ENCODE results near the gene TMEM200A.

DNA sequence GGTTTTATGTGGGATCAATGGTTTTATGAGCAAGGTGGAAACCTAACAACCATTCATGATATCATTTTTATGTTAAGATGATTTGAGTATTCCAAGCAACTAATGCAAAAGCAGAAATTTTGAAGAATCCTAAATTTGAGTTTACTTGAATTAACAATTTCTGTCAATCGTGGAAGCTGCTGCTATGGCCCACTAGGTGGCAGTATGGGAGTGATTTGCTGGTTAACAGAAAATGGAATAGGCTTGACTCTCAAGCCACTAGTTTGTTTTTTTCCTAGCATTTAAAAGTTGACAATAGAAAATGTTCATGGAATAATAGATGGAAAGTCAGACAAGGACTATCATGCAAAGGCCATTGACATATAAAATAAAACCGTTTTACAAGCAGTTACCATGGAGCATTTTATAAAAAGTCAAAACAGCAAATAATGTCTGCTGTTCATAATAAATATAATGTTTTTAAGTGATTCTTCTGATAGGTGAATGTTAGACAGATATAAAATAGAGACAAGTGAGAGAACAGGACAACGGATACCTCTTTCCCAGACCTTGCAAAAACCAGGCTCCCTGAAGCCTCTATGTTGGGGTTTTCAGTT lies 43.0 kb upstream of the TMEM200A start:
- TF ChIP-seq EZH2 (IDR thresholded peaks at IDR 0.05; ENCODE audit: insufficient read depth, poor library complexity, severe bottlenecking), result no peak
- no peak for TF ChIP-seq EZH2phosphoT487 (IDR thresholded peaks at IDR 0.05; ENCODE audit: insufficient read depth, low read depth)
